Fibroblast of skin of left quadriceps (primary cell): ENCODE data around the gene SVIL.
A peak's percentile ranks its signal among the peaks of the same experiment; 100 is the strongest.
"Not testable (repeated sequence)": the region's sequence is repeated elsewhere in the genome, so short reads cannot be mapped to it uniquely, and the experiment has no call there.

Experiments used
- DNase-seq, 2 experiments: peaks; one replicate each; pipeline ENCODE4 v3.0.0-alpha.2; 2013; ENCODE audit warnings: low read depth in 2 of 2

The SVIL gene

DNA sequence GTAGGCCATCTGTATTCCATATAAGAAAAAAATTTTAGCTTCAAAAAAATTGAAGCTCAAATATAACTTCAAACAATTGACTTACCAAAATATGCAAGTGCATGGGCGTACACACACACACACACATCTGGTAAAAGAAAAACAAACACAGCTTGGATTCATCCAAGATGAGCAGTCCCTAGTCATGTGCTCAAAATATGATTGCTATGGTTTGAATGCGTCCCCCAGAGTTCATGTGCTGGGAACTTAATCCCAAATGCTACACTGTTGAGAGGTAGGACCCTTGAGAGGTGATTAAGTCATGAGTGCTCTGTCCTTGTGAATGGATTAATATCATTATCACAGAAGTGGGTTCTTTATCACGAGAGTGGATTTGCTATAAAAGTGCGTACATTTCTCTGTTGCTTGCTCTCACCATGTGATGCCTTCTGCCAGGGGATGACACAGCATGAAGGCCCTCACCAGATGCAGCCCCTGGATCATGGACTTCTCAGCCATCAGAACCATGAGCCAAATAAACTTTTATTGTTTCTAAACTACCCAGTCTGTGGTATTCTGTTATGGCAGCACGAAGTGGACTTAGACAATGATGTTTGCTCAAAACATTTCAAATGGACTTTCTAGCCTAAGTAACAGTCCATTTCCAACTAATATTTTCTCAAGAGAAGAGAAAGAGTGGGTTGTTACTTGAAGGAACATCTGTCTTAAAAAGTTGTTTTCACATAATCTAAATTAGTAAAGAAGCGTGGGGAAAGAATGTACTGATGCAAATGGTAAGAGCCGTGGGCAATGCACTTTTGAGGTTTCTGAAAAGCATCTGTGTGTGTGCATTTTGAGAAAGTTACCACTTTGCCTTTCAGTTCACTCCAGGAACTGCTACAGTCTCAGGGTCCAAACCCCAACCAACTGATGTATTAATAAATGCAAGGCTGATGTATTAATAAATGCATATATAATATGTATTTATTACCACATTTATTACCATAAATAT is 15.1 kb upstream of the SVIL start:
- peak; percentile 53 to 55 for DNase-seq

DNA sequence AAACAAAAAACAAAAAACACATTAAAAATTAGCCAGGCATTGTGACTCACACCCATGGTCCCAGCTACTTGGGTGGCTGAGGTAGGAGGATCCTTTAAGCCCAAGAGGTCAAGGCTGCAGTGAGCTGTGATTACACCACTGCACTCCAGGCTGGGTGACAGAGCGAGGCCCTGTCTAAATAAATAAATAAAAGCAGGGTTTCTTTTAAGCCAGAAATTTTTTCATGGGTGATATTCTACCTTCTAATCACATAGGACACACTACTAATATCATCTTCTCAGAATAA is 14.2 kb upstream of the SVIL start:
- DNase-seq = no peak

DNA sequence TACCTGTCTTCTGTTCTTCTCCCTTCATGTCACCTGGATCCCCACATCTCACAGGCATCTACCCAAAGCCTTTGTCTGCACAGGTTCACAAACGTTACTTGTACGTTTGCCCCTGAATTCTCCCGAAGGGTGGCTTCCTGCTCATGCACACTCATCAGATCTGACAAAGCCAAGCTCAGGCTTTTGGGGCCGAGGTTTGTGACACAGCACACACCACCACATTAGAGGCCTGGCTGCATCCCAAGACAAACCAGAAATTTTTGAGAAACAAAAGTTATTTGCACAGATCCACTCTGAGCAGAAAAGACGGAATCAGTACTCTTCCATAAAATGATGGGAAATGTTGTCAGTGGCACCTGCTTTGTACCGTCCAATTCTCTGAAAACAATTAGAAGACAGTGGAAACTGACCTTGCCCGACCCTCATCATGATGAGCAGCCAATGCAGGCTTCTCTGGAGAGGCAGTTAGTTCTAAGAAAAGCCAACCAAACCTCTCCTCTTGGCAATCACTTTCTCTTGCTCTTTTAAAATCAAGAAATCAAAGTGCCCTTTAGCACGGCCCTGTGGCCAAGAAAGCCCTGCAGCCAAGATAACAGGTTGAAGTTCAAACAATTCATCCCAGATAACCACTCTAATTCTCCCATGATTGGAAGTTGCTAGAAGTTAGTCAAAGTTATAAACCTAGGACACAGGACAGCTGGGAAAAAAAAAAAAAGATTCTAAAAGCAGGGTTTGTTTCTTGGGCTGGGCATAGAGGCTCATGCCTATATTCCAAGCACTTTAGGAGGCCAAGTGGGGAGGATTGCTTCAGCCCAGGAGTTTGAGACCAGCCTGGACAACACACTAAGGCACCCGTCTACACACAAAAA is 13.6 kb upstream of the SVIL start:
- no peak for DNase-seq

DNA sequence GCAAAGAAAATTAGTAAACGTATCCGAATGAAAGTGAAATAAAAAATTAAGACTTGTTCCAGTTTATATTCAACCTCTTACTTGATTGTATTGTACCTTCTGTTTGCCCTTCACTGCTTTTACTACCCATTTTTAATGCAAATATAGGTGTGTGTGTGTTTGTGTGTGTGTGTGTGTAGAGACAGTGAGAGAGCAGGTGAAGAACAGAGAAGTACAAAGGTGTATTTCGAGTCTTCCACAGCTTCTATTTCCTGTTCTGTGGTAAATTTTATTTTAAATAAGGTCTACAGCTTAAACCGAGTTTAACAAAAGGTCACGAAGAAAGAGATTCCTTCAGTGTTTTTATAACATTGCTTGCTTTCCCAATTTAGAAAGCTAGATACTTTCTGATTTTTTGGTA is 12.7 kb upstream of the SVIL start:
- DNase-seq = no peak

DNA sequence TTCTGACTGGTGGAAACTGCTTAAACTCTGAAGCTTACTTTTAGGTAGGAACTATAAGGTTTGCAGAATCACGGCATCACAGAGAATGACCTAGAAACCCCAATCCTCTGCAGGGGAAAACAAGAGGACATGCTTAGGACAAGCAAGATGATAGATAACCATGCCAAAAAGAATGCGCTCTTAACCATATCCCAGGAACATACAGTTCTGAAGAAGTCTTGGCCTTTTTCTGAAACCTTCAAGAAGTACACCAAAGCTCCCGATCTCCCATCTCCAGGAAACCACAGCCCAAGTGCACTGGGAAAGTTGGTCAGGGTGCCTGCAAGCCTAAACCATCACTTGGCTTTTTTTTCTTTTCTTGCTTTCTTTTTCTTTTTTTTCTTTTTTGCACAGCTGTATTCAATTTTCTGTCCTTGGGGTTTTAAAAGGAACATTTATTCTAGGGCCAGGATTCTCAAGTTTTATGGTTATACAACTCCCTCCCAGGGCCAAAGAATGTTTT is 12.2 kb upstream of the SVIL start:
- peak; percentile 57 to 60 for DNase-seq

DNA sequence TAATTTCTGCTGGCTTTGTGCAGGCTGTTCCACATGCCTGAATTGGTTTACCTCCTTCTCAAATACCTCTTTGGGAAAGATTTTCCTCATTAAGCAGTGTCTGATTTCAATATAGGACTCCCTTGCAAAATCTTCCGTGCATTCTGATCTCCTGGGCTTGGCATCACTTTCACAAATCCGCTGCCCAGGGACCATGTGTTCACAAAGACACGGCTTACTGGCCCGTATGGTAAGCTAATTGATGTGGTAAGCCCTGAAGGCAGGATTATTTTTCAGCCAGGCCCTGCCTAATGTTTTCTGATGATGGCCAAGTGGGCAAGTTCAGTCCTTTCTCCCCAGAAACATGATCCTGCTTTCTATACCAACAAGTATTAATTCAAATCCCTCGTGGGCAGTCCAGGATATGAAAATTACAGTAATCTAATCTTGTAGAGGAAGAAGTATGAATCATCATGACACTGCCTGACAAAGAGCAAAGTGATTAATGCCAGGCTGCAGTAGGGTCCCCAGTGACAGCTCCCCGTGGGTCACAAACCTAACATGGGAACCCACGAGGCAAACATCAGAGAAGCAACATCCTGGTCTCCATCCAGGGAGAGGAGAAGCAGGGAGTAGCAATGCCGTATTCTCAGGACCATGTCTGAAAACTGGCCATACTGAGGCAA is 11.6 kb upstream of the SVIL start:
- no peak for DNase-seq

DNA sequence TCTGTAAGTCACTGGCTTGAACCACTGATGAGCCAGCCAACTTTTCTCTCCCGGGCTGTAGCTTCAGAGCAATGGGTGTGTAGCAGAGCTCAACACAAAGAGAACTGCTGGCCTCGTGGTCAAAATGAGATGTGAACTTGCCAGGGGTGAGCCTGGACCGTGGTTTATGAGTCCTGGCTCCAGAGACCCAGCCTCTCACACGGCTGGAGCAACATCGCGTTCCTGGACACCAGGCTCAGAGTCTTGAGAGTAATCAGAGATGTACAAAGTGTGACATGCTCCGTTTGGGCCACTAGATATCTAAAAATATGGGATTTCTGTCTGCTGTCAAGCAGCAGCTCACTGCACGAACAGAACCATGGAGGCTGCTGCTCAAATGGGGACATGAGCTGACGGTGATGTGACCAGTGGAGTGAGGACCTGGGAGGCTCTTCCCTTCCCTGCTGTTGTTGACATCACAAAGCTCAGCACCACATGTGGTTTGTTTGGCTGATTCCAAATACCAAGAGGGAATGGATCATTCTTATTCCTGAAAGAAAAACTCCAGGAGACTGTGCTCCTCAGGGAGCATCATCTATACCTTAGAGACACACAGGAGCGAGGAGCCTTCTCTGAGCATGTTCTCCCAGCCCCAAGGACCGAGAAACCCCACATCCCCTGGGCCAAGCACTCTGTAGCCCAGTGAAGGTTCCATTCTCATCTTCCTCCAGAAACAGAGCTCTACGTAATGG is 9.2 kb upstream of the SVIL start:
- DNase-seq = no peak

DNA sequence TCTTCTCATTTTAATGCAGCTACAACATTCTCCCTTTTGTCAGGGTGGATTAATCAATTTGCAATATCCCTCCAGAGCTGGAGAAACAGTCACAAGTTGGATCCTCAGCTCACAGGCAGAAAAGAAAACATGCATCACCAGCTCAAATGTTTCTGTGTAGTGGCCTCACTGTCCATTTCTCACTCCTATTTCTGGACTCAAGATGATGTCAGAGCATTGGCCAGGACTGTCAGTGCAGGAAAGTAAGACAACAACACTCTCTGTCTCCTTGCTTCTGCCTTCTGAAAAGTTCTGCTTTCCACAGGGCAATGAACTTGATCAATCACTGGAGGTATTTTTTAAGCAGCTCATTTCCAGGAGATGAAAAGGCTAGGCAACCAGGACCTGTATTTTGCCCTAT is 8.2 kb upstream of the SVIL start:
- no peak for DNase-seq

DNA sequence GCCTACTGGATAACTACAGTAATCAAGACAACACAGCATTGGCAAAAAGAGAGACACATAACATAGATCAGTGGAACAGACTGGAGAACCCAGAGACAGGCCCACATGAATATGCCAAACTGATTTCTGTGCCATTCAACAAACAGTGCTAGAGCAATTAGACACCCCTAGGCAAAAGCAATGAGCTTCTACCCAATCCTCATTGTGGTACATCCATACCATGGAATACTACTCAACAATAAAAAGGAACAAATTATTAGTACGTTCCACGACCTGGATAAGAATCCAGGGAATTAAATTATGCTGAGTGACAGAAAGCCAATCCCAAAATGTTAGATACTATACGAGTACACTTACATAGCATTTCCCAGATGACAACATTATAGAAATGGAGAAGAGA is 2.8 kb upstream of the SVIL start:
- no peak for DNase-seq

DNA sequence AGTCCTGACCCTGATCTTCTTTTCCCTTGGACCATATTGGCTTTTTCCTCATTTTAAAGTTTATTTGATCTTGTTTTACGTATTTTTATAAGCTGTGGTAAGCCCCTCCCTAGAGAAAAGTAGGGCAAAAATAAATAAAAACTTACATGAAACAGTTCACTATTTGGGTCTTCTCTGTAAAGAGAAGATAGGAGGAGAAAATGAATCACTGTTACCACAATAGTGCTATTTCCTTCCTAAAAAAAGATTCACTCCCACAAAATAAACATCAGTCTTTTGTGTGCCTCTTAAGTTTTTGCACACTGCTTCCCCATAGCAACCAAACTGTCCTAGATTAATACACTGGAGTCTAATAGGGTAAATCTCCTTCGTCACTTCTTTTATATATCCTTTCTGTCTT is 1.4 kb upstream of the SVIL start:
- DNase-seq = no peak

DNA sequence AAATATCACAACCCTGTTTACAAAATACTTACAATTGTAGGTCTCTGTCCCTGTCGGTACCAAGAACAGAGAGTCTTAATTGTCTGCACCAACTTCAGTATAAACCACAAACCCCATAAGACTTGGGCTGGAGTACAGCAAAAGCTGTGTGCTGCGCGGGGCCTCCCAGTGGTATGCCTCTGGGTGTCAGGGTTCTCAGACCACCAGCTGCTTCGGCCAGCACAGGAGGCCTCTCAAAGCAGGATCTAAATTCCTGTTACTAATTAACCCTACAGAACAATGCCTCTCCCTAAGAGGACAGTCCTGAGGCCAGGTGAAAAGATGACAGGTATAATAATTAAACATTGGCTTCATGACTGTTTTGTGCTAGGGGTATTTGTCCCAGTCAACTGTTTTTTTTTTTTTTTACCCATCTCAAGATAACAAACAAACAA is 957 bp upstream of the SVIL start:
- no peak for DNase-seq

DNA sequence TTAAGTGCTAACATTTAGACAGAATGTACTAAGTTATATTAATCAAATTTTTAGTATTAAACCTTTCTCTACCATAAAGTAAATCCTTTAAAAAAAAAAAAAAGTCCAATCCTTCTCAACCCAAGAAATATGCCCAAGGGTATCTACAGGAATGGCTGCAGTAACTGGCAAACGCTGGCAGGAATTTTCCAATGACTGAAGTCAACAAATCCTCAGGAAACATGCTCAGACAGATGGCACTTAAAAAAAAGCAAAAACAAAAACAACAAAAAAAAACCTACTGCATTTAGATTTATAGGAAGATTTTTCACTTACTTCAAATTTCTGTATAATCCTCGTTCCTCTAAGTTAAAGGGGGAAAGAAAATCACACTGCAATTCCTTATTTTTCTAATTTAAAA is 666 bp downstream of the SVIL start:
- DNase-seq = no peak

DNA sequence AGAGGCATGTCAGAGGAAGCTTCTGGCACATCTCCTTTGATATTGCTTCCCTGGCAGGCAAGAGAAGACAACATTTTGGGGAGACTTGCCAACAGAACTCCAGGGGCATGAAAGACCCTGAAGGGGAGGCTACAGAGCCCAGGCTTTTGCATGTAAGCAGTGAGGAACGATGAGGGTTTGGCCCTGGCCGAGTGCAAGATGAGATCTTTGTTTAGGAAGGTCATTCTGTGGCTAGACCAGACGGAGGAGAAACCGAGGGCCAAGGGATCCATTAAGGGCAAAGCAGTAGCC is 3.8 kb downstream of the SVIL start:
- no peak for DNase-seq

DNA sequence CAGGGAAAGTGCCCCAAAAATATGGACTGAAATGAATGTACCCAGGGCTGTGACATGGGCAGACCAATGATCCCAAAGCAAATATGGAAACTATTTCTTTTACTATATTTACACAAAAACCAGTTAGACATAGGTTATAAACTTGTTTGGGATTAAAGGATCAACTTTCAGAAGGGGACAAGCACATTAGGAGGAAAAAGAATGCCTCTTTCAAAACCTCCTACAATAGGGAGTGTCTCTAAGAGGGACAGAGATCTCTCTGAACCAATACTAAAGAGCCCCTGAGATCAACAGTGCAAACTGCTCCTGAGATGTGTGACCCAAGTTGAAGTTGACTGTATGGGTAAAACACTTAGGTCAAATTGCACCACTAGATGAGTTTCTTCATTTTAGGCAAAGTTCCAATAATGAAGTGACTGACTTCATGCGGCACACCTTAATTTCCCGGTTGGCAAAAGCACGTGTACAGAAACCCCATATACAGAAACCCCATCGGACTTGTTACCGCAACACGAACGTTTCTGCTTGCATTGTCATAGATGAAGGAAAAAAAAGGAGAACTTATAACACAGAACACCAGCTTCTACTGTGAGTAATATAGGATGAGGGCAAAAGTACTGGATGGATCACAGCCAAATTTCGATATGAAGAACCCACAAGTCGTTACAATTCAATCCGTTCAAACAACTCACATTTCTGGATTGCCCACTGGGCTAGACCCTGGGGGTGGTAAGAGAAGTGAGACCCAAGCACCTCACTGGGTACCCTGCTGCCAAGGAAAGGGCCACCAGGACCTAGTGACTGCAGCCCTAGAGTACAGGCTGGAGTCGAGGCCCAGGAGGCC is 4.3 kb downstream of the SVIL start:
- no peak for DNase-seq

DNA sequence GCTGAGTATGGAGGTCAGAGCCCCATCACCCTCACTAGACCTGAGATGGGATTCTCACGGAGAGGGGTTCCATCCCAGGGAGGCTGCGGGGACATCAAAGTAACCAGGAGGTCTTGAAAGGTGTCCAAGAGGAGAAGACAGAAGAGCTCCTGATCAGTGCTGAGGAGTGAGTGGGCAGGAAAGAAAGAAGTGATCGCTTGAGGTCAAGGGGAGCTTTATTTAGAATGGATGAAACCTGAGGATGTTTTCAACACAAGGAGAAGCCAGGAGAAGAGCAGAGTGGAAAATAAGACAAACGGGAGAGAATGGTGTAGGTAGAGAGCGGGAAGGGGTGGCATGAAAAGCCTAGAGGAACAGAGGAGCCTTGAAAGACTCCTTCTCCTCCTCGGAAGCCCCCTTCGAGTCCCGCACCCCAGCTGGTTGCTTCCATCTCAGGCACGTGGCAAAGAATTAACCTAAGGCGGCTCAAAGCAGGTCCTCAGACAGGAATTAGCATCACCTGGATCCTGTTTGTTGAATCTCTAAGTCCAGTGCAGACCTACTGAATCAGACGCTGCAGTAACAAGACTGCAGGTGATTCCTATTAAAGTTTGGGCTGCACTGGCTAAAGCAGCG is 5.8 kb downstream of the SVIL start:
- no peak for DNase-seq

DNA sequence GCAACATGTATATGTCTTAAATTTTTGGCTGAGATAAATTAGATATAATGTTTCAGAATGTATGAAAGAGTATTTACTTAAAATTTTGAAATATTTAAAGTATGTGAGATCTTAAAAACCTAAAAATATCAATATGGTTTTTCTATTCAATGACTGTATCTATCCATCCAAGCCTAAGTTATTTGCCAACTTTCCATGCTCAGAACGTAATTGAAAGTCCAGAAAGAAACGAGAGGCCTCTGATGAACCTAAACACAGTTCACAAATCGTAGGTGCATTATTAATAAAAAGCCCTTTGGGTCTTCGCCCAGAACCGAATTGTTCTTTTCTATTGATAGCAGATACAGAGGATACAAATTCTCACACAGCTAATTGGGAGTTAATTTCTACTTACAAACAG is 6.5 kb downstream of the SVIL start:
- no peak for DNase-seq

DNA sequence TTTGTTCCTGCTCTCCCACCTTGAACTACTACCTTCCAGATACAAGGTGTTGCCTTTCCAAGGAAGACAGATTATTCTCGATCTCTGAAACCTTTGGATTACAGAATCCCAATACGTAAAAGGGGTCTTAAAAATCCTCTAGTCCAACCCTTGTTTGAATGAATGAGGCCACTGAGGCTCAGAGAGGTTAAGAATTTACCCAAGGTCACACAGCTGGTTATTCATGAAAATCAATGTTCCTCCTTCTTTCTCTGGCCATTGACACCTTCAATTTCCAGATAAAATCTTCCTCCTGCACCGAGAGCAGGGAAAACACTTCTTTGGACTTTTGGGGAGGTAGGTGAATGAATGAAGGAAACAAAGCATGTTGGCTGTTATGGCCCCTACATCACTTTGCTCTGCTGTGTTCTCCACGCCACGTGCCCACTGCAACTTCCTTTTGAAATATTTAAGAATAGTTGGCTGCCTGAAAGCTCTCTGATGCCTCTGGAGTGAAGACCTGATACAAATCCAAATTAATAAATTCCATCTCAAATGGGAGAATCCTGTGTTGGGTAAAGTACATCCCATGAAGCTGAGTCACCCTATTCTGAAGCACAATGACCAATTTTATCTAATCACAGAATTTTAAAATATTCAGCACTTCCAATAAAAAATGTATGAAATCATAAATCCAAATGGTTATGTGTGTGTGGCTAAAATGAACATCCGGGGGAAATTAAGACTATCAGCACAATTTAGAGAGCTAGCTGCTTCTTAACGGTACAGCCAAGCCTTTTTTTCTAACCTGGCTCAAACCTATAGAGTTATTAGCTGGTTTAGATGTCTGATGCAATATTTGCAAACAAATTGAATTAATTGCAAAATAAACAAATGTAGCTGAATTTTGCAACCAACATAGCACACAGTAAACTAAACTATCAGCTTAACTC is 7.3 kb downstream of the SVIL start:
- DNase-seq = no peak

DNA sequence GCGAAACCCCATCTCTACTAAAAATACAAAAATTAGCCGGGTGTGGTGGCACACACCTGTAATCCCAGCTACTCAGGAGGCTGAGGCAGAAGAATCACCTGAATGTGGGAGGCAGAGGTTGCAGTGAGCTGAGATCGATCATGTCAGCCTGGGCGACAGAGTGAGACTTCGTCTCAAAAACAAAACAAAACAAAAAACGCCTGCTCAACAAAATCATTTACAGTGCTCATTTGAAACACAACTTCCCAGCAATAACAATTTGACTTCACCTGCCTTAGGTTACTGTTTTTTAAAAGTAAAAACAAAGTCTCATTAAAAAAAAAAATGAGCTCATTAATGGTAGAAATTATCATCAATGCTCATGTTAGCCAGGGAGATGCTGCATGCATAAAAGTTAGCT is 10.4 kb downstream of the SVIL start:
- DNase-seq = not testable (repeated sequence)

DNA sequence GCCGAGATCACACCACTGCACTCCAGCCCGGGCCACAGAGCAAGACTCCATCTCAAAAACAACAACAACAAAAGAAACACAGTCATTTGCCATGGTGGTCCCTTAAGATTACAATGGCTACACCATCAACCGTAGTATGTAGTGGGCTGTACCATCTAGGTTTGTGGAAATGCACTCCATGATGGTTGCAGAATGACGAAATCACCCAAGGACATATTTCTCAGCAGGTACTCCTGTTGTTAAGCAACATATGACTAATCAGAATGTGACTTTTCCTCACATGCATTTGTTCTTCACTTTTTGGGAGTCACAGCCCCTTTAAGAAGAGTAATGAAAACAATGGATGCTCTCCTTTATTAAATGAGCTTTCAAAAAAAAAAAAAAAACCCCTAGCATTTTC is 11.0 kb downstream of the SVIL start:
- DNase-seq = no peak
